SW 1271 (cell line): ENCODE measurements around the gene CLPTM1L.
"Not testable (repeated sequence)": the region's sequence is repeated elsewhere in the genome, so short reads cannot be mapped to it uniquely, and the experiment has no call there.

Experiments used
- DNase-seq, 2 experiments: peaks; one replicate each; lab custom pipeline; 2025; lab: John Stamatoyannopoulos, UW

Gene CLPTM1L

DNA sequence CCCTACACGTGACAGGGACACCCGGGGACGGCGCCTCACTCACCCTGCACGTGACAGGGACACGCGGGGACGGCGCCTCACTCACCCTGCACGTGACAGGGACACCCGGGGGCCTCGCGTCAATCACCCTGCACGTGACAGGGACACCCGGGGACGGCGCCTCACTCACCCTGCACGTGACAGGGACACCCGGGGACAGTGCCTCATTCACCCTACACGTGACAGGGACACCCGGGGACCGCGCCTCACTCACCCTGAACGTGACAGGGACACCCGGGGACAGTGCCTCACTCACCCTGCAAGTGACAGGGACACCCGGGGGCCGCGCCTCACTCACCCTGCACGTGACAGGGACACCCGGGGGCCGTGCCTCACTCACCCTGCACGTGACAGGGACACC, 55.3 kb downstream of the CLPTM1L start:
- DNase-seq: not testable (repeated sequence)

DNA sequence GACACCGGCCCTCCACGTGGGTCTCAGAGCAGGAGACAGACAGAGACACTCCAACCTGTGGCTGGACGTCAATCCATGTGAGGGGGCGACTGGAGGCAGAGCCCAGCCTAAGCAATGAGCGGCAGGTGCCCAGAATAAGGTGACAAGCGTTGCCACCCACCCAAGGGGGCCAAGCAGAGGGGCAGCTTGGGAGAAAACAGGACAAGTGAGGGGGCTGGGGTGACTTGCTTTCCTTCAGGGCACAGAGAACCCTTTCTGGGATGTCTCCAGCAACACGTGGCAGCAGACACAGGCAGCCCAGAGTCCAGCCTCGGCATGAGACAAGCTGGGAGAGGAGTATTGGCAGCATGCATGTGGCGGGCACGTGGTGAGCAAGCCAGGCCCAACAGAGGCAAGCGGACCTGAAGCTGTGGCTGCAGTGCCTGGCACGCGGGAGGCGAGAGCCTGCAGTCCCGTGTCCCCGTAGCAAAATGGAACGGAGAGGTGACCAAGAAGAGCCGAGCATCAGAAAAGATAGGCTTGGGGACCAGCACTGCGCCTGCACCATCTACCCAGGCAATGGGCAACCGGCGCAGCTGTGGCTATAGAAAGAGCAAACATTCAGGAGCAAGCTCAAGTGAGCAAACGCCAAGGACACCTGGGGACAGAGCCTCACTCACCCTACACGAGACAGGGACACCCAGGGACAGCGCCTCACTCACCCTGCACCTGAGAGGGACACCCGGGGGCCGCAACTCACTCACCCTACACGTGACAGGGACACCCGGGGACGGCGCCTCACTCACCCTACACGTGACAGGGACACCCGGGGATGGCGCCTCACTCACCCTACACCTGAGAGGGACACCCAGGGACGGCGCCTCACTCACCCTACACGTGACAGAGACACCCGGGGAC, 56.2 kb downstream of the CLPTM1L start:
- DNase-seq: no peak

DNA sequence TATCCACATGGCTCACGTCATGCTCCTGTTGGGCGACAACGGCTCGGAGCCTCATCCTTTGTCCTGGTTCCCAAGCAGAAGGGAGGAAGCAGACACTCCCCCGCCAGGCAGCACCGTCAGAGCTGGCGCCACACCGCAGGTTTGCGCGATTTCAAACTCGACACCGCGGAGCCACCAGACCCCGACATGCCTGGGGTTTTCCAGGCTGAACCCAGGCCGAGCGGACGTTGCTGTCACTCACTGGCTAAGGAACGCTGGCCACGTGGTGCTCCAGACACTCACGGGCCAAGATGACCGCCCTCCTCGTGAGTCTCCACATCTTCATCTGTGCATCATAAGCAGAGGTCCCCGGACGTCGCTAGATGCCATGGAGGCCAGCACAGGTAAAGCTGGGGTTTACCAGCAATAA, 59.0 kb downstream of the CLPTM1L start:
- no peak for DNase-seq

DNA sequence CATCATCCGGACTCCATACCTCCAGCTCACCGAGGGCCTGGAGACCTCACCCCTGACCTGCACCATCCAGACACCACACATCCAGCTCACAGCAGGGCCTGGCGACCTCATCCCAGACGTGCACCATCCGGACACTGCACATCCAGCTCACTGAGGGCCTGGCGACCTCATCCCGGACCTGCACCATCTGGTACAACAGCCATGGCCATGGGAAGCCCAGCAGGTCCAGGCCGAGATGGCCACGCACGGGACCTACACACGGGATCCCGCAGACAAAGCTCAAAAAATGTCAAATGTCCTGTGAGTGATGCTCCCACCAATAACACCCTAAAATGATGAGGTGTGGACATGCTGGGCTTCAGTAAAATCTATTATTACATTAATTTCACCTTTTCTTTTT, 59.8 kb downstream of the CLPTM1L start:
- DNase-seq: no peak

DNA sequence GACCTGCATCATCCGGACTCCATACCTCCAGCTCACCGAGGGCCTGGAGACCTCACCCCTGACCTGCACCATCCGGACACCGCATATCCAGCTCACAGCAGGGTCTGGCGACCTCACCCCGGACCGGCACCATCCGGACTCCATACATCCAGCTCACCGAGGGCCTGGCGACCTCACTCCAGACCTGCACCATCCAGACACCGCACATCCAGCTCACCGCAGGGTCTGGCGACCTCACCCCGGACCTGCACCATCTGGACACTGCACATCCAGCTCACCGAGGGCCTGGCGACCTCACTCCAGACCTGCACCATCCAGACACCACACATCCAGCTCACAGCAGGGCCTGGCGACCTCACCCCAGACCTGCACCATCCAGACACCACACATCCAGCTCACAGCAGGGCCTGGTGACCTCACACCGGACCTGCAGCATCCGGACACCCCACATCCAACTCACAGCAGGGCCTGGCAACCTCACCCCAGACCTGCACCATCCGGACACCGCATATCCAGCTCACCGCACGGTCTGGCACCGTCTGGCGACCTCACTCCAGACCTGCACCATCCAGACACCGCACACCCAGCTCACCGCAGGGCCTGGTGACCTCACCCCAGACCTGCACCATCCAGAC, 60.4 kb downstream of the CLPTM1L start:
- DNase-seq: not testable (repeated sequence)

DNA sequence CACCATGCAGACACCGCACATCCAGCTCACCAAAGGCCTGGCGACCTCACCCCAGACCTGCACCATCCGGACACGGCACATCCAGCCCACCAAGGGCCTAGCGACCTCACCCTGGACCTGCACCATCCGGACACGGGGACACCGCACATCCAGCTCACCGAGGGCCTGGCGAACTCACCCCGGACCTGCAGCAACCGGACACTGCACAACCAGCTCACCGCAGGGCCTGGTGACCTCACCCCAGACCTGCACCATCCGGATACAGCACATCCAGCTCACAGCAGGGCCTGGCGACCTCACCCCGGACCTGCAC, 61.2 kb downstream of the CLPTM1L start:
- DNase-seq: not testable (repeated sequence)

DNA sequence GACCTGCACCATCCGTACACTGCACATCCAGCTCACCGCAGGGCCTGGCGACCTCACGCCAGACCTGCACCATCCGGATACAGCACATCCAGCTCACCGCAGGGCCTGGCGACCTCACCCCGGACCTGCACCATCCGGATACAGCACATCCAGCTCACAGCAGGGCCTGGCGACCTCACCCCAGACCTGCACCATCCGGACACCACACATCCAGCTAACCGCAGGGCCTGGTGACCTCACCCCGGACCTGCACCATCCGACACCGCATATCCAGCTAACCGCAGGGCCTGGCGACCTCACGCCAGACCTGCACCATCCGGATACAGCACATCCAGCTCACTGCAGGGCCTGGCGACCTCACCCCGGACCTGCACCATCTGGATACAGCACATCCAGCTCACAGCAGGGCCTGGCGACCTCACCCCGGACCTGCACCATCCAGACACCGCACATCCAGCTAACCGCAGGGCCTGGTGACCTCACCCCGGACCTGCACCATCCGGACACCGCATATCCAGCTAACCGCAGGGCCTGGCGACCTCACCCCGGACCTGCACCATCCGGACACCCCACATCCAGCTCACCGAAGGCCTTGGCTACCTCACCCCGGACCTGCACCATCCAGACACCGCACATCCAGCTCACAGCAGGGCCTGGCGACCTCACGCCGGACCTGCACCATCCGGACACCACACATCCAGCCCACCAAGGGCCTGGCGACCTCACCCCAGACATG, 61.7 kb downstream of the CLPTM1L start:
- DNase-seq: not testable (repeated sequence)

DNA sequence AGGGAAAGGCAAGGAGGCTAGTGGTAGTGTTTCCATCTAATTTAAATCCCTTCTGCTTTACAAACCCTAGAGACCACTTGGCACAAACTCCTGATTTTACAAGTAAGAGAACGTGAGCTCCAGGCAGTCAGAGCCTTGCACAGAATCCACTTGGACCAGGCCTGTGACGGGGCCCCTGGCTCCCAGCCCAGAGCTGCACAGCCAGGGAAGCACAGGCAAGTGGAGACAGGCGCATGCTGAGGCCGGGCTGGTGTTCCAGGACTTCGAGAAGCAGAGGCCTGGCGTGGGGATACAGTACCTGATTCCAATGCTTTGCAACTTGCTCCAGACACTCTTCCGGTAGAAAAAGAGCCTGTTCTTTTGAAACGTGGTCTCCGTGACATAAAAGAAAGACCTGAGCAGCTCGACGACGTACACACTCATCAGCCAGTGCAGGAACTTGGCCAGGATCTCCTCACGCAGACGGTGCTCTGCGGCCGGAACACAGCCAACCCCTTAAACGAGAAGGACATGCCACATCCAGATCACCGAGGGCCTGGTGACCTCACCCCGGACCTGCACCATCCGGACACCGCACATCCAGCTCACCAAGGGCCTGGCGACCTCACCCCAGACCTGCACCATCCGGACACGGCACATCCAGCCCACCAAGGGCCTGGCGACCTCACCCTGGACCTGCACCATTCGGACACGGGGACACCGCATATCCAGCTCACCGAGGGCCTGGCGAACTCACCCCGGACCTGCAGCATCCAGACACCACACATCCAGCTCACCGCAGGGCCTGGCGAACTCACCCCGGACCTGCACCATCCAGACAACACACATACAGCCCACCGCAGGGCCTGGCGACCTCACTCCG, 62.5 kb downstream of the CLPTM1L start:
- no peak for DNase-seq

DNA sequence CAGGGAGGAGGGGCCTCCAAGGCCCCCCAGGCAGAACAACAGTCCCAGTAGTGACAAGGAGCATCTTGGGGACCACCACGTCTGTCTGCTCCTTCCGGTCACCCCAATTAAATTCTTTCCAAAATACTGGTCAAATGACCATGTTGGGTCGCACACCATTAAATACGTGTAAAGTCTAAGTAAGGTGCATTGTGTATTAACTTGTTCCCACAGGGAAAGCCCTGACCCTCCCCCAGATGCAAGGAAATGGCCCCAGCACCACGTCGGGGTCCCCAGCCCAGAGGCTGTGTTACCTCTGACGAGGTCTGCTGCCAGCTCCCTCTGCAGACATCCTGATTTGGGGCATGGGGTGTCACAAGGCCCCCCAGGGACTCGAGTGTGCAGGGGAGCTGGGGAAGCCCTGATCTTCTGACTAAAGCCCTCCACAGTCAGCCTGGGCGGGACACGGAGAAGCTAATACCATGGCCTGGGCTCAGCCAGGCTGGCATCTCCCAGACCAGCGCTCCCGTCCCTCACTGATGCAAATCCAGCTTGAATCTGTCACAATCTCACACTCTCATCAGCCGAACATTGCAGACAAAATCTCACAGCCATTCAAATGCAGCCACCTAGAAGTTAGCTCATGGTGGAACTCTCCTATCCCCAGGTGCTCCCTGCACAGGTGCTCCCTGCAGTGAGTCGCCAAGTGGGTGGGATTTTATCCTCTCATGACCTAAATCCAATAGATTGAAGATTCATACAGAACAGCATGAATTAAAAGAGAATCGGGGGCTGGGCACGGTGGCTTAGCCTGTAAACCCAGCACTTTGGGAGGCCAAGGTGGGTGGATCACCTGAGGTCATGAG, 63.6 kb downstream of the CLPTM1L start:
- no peak for DNase-seq

DNA sequence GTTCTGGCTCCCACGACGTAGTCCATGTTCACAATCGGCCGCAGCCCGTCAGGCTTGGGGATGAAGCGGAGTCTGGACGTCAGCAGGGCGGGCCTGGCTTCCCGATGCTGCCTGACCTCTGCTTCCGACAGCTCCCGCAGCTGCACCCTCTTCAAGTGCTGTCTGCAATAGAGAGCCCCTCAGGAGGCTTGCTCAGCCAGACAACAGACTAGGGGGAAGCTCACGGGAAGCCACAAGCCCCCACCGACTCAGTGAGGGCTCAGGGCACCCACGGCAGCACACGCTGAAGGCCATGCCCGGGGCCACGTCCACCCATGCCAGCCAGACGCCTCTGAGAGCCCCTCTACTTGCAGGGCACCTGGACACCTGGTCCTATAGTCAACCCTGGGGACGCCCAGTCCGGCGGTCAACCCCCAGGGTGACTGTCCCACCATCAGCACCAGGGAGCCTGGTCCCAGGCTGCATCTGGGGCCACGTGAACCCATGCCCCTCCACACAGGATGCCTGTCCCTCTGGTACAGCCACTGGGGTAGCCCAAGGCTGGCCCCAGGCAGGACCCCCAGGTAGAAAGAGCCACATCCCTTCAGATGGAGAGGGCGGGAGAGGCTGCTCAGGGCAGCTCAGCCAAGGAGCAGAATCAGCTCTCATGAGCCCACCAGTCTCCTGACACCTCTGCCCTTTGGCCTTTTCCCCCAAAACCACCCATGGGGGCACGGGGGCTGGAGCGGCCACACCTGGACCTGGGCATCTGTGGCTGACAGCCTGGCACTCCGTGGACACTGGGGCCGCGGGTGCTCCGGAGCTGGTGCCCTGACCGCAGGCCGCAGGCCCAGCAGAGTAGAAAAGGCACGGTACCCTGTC, 64.5 kb downstream of the CLPTM1L start:
- no peak for DNase-seq

DNA sequence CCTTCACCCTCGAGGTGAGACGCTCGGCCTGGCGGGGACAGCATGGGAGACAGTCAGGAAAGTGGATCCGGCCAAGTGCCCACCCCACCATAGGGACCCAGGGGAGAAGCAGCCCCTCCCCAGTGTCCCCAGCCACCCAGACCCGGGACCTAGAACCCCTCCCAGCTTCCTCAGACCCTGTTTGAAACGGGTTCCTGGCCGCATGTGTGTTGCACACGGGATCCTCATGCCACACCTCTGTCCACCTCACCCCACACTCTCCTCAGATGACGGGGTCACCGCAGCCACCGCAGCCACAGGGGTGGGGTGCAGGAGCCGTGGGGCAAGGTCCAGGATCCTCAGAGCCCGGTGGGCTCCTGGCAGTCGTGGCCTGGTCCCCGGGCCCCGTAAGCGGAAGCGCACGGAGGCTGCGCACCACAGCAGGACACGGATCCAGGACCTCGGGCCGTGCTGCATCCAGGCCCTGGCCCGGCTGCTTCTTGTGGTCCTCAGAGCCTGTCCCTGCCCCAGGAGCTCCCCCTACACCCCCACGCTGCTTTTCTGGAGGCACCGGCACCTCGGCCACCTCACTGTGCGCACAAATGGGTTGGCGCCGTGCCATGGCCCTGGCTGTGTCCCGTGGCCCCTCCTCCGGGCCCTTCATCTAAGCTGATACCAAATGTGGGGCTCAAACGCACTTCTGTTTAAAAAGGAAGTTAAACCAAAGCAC, 65.3 kb downstream of the CLPTM1L start:
- DNase-seq: no peak

DNA sequence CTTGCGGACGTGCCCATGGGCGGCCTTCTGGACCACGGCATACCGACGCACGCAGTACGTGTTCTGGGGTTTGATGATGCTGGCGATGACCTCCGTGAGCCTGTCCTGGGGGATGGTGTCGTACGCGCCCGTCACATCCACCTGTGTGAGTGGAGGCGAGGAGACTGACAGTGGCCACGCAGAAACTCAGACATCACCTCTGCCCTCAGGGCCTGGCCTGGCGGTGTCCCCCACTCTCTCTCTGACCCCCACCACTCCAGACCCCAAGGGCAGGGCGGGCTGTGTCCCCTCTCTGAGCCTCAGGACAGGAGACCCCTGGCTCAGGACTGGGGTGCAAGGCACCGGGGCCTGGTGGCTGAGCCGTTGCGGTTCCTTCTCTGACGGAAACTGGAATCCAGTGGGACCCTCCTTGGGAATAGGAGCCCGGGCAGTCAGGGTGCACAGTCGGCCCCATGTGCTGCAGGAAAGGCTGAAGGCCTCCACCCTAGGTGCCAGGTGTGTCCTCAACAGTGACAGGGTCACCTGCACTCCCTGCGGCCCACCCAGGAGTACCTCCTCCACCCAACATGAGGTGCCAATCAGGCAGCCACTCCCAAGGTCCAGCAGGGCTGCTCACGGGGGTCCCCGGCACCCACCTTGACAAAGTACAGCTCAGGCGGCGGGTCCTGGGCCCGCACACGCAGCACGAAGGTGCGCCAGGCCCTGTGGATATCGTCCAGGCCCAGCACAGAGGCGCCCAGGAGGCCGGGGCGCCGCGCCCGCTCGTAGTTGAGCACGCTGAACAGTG, 66.0 kb downstream of the CLPTM1L start:
- no peak for DNase-seq

DNA sequence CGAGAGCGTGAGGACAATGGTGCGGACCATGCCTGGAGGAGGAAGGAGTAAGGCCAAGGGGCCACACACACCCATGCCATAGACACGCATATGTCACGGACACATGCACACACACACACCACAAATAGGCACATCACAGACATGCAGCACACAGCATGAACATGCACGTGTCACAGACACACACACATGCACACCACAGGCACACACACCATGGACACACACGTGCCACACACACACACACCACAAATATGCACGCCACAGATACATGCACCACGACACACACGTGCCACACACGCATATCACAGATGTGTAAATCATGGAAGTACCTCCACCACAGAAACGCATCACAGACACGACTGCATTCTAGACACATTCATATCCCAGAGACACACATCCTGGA, 66.7 kb downstream of the CLPTM1L start:
- DNase-seq: no peak

DNA sequence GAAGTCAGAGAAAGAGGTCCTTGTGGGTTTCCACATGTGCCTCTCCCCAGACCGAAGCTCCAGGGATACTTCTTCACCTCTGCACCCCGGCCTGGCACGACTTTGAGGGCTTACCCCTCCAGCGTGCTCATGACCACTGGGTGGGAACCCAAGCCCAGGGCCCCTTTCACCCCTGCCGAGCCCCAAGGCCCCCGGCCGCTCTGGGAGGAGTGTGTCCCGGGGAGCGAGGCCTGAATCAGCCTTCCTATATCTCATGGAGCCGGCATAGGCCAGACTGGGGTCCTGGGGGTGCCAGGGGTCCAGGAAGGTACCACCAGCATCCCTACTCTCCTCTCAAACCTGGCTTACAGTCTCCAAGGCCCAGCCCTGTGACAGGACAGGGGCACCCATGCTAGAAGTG, 67.1 kb downstream of the CLPTM1L start:
- no peak for DNase-seq

DNA sequence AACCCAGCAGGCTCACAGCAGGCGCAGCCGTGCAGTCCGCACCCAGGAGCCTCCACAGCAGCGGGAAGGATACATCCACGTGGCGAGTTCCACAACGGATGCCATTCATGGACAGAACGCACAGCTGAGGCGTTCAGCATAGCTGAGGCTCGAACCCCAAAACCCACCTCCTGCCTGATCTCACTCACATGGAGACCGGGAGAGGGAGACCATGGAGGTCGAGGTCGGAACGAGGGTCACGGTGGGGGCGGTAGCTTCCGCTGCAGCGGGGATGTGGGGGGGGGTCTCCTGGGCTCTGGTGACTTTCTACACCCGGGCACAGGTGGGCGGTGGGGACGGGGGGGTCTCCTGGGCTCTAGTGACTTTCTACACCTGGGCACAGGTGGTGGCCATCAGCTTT, 67.6 kb downstream of the CLPTM1L start:
- no peak for DNase-seq

DNA sequence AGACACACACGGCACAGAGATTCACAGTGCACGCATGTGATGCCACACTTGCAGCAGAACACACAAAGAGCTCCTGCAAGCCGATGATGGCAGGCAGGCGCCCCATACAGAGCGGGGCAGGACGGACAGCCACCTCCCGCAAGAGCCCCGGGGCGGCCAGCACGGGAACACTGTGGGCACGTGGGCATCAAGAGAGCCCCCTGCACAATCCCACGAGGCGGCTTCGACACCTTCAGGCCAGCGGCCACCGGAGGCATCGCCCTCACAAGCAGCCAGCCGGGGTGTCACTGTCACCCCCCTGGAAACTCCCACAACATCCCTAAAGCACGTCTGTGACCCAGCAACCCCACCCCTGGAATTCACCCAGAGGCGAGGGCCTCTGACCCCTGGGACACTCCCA, 68.0 kb downstream of the CLPTM1L start:
- no peak for DNase-seq

DNA sequence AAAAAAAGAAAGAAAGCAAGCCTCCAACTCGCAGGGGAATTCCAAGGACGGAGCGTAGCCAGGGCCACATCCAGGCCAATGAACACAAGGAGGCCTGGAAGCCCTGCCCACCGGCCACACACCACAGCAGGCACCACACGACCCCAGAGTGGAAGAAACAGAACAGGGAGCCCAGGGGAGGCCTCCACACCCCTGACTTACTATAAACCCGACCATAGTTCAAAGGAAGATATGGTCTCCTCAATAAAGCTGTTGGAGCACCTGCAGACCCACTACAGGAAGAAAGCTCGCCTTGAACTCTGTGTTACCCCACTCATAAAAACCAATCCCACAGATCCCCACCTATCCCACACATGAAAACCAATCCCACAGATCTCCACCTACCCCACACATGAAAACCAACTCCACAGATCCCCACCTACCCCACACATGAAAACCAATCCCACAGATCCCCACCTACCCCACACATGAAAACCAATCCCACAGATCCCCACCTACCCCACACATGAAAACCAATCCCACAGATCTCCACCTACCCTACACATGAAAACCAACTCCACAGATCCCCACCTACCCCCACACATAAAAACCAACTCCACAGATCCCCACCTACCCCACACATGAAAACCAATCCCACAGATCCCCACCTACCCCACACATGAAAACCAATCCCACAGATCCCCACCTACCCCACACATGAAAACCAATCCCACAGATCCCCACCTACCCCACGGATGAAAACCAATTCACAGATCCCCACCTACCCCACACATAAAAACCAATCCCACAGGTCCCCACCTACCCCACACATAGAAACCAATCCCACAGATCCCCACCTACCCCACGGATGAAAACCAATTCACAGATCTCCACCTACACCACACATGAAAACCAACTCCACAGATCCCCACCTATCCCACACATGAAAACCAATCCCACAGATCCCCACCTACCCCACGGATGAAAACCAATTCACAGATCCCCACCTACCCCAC, 69.2 kb downstream of the CLPTM1L start:
- DNase-seq: not testable (repeated sequence)
